Fibroblast of lung (primary cell): ENCODE data around the gene ABCA2.

Experiments used
- CTCF ChIP-seq, 2 donors: IDR thresholded peaks in 1 of 2; conservative IDR thresholded peaks in 1 of 2; 1 replicate in 1 of 2; 2 replicates in 1 of 2; pipeline ENCODE4 v1.5.1; 2011 to 2012; ENCODE audit warnings: low read length in 2 of 2, control low read depth in 1 of 2, inconsistent platforms in 1 of 2, low read depth in 1 of 2, mild to moderate bottlenecking in 1 of 2
- EZH2 ChIP-seq: IDR thresholded peaks from 2 replicates; pipeline ENCODE4 v1.5.1; 2012; ENCODE audit warnings: low read length, control low read depth, mild to moderate bottlenecking; ENCODE audit errors: missing control alignments

GRCh38 chr9:137026384-137026783 lies 1.7 kb downstream of the ABCA2 start:
- TF ChIP-seq CTCF (conservative IDR thresholded peaks at IDR 0.05 in 1 of 2, IDR thresholded peaks at IDR 0.05 in 1 of 2; ENCODE audit: low read depth in 1 of 2, low read length in 2 of 2) (no peak), EZH2 (no peak)
